ENCODE data around the gene HAP1. TPM values are rescaled to one million over a fixed set of nuclear protein-coding genes. Genes with fewer than 3 reads are reported as not detected.
"Not testable (repeated sequence)": the region's sequence is repeated elsewhere in the genome, so short reads cannot be mapped to it uniquely, and the experiment has no call there.

Gene HAP1
- total and polyA plus RNA-seq, 4 donors: under 0.01 to 0.05 (median 0.03) TPM

DNA sequence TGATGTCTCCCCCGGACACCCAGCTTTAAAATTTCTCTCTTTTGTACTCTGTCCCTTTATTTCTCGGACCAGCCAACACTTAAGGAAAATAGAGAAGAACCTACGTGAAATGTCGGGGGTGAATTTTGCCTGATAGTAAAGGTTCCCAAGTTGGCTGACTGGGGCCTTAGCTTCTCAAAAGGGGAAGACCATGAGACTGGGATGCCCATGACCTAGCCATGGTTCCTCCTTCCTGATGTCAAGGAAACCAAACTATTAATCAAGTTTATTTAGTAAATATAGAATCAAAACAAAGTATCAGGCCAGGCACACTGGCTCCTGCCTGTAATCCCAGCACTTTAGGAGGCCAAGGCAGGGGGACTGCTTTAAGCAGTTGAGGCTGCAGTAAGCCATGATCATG, 48.2 kb downstream of the HAP1 start (continued):
- TF ChIP-seq, protein P1, sequence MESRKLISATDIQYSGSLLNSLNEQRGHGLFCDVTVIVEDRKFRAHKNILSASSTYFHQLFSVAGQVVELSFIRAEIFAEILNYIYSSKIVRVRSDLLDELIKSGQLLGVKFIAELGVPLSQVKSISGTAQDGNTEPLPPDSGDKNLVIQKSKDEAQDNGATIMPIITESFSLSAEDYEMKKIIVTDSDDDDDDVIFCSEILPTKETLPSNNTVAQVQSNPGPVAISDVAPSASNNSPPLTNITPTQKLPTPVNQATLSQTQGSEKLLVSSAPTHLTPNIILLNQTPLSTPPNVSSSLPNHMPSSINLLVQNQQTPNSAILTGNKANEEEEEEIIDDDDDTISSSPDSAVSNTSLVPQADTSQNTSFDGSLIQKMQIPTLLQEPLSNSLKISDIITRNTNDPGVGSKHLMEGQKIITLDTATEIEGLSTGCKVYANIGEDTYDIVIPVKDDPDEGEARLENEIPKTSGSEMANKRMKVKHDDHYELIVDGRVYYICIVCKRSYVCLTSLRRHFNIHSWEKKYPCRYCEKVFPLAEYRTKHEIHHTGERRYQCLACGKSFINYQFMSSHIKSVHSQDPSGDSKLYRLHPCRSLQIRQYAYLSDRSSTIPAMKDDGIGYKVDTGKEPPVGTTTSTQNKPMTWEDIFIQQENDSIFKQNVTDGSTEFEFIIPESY (IDR thresholded peaks at IDR 0.05): no peak
- TF ChIP-seq HNF4G (IDR thresholded peaks at IDR 0.05) (no peak), HNF4A (conservative IDR thresholded peaks at IDR 0.05) (no peak)
- TF ChIP-seq, protein P2, sequence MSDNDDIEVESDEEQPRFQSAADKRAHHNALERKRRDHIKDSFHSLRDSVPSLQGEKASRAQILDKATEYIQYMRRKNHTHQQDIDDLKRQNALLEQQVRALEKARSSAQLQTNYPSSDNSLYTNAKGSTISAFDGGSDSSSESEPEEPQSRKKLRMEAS (IDR thresholded peaks at IDR 0.05): no peak

- 94% methylated on average over 13 of the region's 13 CpGs for WGBS
Measured at GRCh38 chr17:41685753-41686152, 48.7 kb downstream of the HAP1 start.

GRCh38 chr17:41684035-41684434, 50.4 kb downstream of the HAP1 start:
- Histone ChIP-seq H3K4me3 (ENCODE audit: low read depth in 1 of 3, low read length in 3 of 3) (no peak overlapping the region), H3K9ac (ENCODE audit: low read depth in 1 of 2, low read length in 2 of 2) (no peak overlapping the region), H3K36me3 (ENCODE audit: control insufficient read depth in 4 of 4, insufficient read depth in 3 of 4, low read depth in 1 of 4, low read length in 3 of 4) (no peaks in the 10 kb centered on the region), H3K27ac (ENCODE audit: low read depth in 1 of 2, low read length in 2 of 2) (no peak overlapping the region), H3K9me3 (ENCODE audit: control insufficient read depth in 4 of 4, low read length in 3 of 4) (no peaks in the 10 kb centered on the region), H3K27me3 (ENCODE audit: control insufficient read depth in 4 of 4, insufficient read depth in 4 of 4, low read length in 3 of 4) (no peaks in the 10 kb centered on the region), H3K4me1 (ENCODE audit: control insufficient read depth in 4 of 4, insufficient read depth in 4 of 4, low read length in 3 of 4) (peaks cover 0 to 6% (median 3%) of the 10 kb centered on the region in 4 donors)
- WGBS: 86% methylated on average over 4 of the region's 4 CpGs
- DNase-seq (ENCODE audit: low spot score): no peak
- TF ChIP-seq, protein P1 (IDR thresholded peaks at IDR 0.05): no peak
- TF ChIP-seq, protein P2 (IDR thresholded peaks at IDR 0.05): no peak
- TF ChIP-seq, protein P3, sequence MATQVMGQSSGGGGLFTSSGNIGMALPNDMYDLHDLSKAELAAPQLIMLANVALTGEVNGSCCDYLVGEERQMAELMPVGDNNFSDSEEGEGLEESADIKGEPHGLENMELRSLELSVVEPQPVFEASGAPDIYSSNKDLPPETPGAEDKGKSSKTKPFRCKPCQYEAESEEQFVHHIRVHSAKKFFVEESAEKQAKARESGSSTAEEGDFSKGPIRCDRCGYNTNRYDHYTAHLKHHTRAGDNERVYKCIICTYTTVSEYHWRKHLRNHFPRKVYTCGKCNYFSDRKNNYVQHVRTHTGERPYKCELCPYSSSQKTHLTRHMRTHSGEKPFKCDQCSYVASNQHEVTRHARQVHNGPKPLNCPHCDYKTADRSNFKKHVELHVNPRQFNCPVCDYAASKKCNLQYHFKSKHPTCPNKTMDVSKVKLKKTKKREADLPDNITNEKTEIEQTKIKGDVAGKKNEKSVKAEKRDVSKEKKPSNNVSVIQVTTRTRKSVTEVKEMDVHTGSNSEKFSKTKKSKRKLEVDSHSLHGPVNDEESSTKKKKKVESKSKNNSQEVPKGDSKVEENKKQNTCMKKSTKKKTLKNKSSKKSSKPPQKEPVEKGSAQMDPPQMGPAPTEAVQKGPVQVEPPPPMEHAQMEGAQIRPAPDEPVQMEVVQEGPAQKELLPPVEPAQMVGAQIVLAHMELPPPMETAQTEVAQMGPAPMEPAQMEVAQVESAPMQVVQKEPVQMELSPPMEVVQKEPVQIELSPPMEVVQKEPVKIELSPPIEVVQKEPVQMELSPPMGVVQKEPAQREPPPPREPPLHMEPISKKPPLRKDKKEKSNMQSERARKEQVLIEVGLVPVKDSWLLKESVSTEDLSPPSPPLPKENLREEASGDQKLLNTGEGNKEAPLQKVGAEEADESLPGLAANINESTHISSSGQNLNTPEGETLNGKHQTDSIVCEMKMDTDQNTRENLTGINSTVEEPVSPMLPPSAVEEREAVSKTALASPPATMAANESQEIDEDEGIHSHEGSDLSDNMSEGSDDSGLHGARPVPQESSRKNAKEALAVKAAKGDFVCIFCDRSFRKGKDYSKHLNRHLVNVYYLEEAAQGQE (IDR thresholded peaks at IDR 0.05): no peak
- TF ChIP-seq RXRA (IDR thresholded peaks at IDR 0.05): no peak
- no peak for TF ChIP-seq FOXA1 (IDR thresholded peaks at IDR 0.05)
- no peak for TF ChIP-seq HNF4A (conservative IDR thresholded peaks at IDR 0.05)
- TF ChIP-seq RAD21 (IDR thresholded peaks at IDR 0.05): no peak
- no peak for TF ChIP-seq EGR1 (IDR thresholded peaks at IDR 0.05; ENCODE audit: low read depth in 2 of 2)
- TF ChIP-seq NR2F2 (IDR thresholded peaks at IDR 0.05): no peak
- TF ChIP-seq CTCF (IDR thresholded peaks at IDR 0.05; ENCODE audit: low read depth, low read length, missing input control): no peak
- TF ChIP-seq YY1 (IDR thresholded peaks at IDR 0.05): no peak
- TF ChIP-seq TAF1 (conservative IDR thresholded peaks at IDR 0.05): no peak
- no peak for TF ChIP-seq SP1 (IDR thresholded peaks at IDR 0.05)
- no peak for TF ChIP-seq GABPA (IDR thresholded peaks at IDR 0.05 in 1 of 2, conservative IDR thresholded peaks at IDR 0.05 in 1 of 2)
- TF ChIP-seq JUND (IDR thresholded peaks at IDR 0.05): no peak
- TF ChIP-seq FOXA2 (IDR thresholded peaks at IDR 0.05): no peak
- TF ChIP-seq HNF4G (IDR thresholded peaks at IDR 0.05): no peak
- no peak for TF ChIP-seq ATF3 (IDR thresholded peaks at IDR 0.05)

More at GRCh38 chr17:41685753-41686152, 48.7 kb downstream of the HAP1 start:
- Histone ChIP-seq H3K36me3 (ENCODE audit: control insufficient read depth in 4 of 4, insufficient read depth in 3 of 4, low read depth in 1 of 4, low read length in 3 of 4) (peaks cover 0 to 12% (median 11%) of the 10 kb centered on the region in 4 donors), H3K4me1 (ENCODE audit: control insufficient read depth in 4 of 4, insufficient read depth in 4 of 4, low read length in 3 of 4) (peaks cover 0 to 18% (median 13%) of the 10 kb centered on the region in 4 donors)
- not testable (repeated sequence) for H3K4me3 ChIP-seq (ENCODE audit: low read depth in 1 of 3, low read length in 3 of 3); DNase-seq (ENCODE audit: low spot score); H3K27ac ChIP-seq (ENCODE audit: low read depth in 1 of 2, low read length in 2 of 2); H3K9me3 ChIP-seq (ENCODE audit: control insufficient read depth in 4 of 4, low read length in 3 of 4); H3K9ac ChIP-seq (ENCODE audit: low read depth in 1 of 2, low read length in 2 of 2); H3K27me3 ChIP-seq (ENCODE audit: control insufficient read depth in 4 of 4, insufficient read depth in 4 of 4, low read length in 3 of 4)

Measured in liver (tissue), 9 donors.